DOHH2 (cell line): ENCODE data around the gene TUBB4B.

ENCODE experiments used
- H3F3A ChIP-seq: fragments of 200-600 bp; sonication (generic), shearing (Covaris generic); 2 replicates; pipeline ENCODE4 v1.6.0; 2016; ENCODE audit warnings: antibody characterized with exemption, mild to moderate bottlenecking; ENCODE audit not compliant: control insufficient read depth, insufficient read depth
- H3K27ac ChIP-seq: fragments of 200-600 bp; sonication (generic); 2 replicates; pipeline ENCODE4 v1.5.1; 2014; ENCODE audit warnings: low read depth, mild to moderate bottlenecking, low read length, moderate library complexity
- H3K27me3 ChIP-seq: fragments of 200-600 bp; sonication (generic); 2 replicates; pipeline ENCODE4 v1.6.1; 2014; ENCODE audit warnings: mild to moderate bottlenecking, low read length, mixed read lengths; ENCODE audit not compliant: control insufficient read depth
- H3K36me3 ChIP-seq: fragments of 200-600 bp; sonication (generic); 2 replicates; pipeline ENCODE4 v1.6.1; 2014; ENCODE audit warnings: mild to moderate bottlenecking, low read length, moderate library complexity, mixed read lengths; ENCODE audit not compliant: control insufficient read depth
- H3K4me1 ChIP-seq: fragments of 200-600 bp; sonication (generic); 2 replicates; pipeline ENCODE4 v1.6.1; 2014; ENCODE audit warnings: mild to moderate bottlenecking, low read length, mixed read lengths; ENCODE audit not compliant: control insufficient read depth
- H3K4me2 ChIP-seq: fragments of 200-600 bp; sonication (generic); 2 replicates; pipeline ENCODE4 v1.6.0; 2014; ENCODE audit warnings: mild to moderate bottlenecking, low read length, moderate library complexity
- H3K4me3 ChIP-seq: fragments of 200-600 bp; sonication (generic); 2 replicates; pipeline ENCODE4 v1.5.1; 2014; ENCODE audit warnings: mild to moderate bottlenecking, low read length, mixed read lengths
- H3K79me2 ChIP-seq: fragments of 200-600 bp; sonication (generic); 2 replicates; pipeline ENCODE4 v1.6.1; 2014; ENCODE audit warnings: mild to moderate bottlenecking, low read length, mixed read lengths; ENCODE audit not compliant: control insufficient read depth
- H3K9me2 ChIP-seq: fragments of 200-600 bp; sonication (generic); replicated peaks from 2 replicates; pipeline ENCODE4 v1.6.1; 2014; ENCODE audit warnings: mild to moderate bottlenecking, low read length, mixed read lengths; ENCODE audit not compliant: control insufficient read depth
- H3K9me3 ChIP-seq: fragments of 200-600 bp; sonication (generic); 2 replicates; pipeline ENCODE4 v1.6.1; 2014; ENCODE audit warnings: antibody characterized with exemption, low read length, mixed read lengths; ENCODE audit not compliant: control insufficient read depth, insufficient read depth
- H4K20me1 ChIP-seq: fragments of 200-600 bp; sonication (generic); 2 replicates; pipeline ENCODE4 v1.6.0; 2014; ENCODE audit warnings: low read depth, mild to moderate bottlenecking, antibody characterized with exemption, low read length, moderate library complexity; ENCODE audit not compliant: control insufficient read depth, insufficient read depth
- EZH2phosphoT487 ChIP-seq: fragments of 200-600 bp; sonication (generic); IDR thresholded peaks from 2 replicates; pipeline ENCODE4 v1.6.1; 2017; ENCODE audit warnings: borderline replicate concordance, mild to moderate bottlenecking, antibody characterized with exemption, low read length, moderate library complexity, mixed read lengths
- TF ChIP-seq, protein P1 (sequence below): fragments of 200-600 bp; sonication (generic); IDR thresholded peaks from one replicate; pipeline ENCODE4 v1.5.1; 2014; ENCODE audit warnings: antibody characterized with exemption, mild to moderate bottlenecking, low read depth, low read length; ENCODE audit not compliant: poor library complexity, severe bottlenecking

Gene TUBB4B

DNA sequence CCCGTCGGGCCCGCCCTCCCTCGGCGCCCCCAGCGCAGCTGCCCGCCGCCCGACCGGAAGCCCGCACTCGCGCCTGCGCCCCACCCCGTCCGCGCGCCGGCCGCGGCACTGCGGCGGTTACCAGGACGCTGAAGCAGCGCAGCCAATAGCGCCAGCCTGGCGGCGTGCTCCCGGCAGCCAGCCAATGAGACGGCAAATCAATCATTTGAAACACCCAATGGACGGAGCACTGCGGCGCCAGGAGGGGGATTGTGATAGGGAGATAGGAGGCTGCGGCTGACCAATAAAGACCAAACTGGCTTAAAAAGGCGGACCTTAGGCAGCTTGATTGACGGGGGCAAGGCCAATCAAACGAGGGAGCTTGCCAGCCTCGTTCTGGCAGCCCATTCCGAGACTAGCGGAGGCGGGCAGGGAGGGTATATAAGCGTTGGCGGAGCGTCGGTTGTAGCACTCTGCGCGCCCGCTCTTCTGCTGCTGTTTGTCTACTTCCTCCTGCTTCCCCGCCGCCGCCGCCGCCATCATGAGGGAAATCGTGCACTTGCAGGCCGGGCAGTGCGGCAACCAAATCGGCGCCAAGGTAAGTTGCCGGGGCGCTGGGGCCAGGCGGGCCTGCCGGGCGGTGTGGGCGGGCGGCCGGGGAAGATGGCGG, at the start of gene TUBB4B:
TUBB4B (plus strand) TSS at position 447 of the 649 bp plus-strand sequence; CDS start at position 521, 74 bp downstream.
- H3K9me3 ChIP-seq, result no peaks in the 10 kb centered on the region
- H3K4me1 ChIP-seq, result peaks cover 60% of the 10 kb centered on the region
- peaks cover 9% of the 10 kb centered on the region for H3F3A ChIP-seq
- H3K79me2 ChIP-seq, result peaks cover 52% of the 10 kb centered on the region
- peaks cover 29% of the 10 kb centered on the region for H3K36me3 ChIP-seq
- peak within 1 kb of the TSS; percentile 84 for H3K4me3 ChIP-seq
- H3K4me2 ChIP-seq, result peak within 1 kb of the TSS; percentile 82
- H4K20me1 ChIP-seq, result peaks cover 21% of the 10 kb centered on the region
- no peaks in the 10 kb centered on the region for H3K27me3 ChIP-seq
- peak within 1 kb of the TSS; percentile 85 for H3K27ac ChIP-seq
- TF ChIP-seq, protein P1, sequence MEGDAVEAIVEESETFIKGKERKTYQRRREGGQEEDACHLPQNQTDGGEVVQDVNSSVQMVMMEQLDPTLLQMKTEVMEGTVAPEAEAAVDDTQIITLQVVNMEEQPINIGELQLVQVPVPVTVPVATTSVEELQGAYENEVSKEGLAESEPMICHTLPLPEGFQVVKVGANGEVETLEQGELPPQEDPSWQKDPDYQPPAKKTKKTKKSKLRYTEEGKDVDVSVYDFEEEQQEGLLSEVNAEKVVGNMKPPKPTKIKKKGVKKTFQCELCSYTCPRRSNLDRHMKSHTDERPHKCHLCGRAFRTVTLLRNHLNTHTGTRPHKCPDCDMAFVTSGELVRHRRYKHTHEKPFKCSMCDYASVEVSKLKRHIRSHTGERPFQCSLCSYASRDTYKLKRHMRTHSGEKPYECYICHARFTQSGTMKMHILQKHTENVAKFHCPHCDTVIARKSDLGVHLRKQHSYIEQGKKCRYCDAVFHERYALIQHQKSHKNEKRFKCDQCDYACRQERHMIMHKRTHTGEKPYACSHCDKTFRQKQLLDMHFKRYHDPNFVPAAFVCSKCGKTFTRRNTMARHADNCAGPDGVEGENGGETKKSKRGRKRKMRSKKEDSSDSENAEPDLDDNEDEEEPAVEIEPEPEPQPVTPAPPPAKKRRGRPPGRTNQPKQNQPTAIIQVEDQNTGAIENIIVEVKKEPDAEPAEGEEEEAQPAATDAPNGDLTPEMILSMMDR, result no peak
- no peak for TF ChIP-seq EZH2phosphoT487
- H3K9me2 ChIP-seq, result no peaks in the 10 kb centered on the region

DNA sequence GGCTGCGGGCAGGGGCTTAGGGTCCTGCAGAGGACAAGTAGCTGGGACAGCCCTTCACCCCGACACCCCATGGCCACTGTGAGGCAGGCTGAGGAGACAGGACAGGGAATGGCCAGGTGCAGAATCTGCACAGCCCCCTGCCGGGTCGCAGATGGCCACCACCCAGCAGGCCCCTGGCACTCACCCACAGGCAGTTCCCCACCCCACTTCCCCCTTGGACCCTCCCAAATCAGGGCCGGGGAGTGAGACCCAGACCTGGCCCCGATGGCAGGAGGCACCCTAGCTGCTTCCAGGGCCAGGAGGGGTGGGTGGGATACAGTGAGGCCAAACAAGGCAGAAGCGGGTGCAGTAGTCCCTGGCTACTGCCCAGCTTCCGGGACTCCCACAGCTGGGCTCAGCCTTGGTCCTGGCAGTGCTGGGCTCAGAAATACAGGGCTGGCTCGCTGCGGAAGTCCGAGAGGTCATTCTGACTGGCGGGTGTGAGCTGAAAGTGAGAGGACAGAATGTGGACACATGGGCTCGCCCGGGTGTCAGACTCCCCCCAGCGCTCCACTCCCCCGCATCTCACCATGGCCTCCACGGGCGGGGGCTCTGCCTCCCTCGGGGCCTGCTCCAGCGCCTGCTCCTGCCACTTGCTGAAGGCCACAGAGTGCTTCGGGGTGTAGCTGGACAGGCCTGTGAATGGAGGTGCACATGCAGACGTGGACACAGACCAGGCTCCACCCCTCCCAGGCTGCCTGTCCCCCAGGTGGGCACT, 49.2 kb upstream of the TUBB4B start:
- peaks cover 39% of the 10 kb centered on the region for H3K36me3 ChIP-seq
- no peak for TF ChIP-seq EZH2phosphoT487
- TF ChIP-seq, protein P1, result no peak
- no peaks in the 10 kb centered on the region for H3K9me2 ChIP-seq
- H3K9me3 ChIP-seq, result no peaks in the 10 kb centered on the region
- no peak overlapping the region for H3K27ac ChIP-seq
- no peaks in the 10 kb centered on the region for H3F3A ChIP-seq
- no peaks in the 10 kb centered on the region for H4K20me1 ChIP-seq
- H3K79me2 ChIP-seq, result peaks cover 39% of the 10 kb centered on the region
- H3K4me3 ChIP-seq, result no peak overlapping the region
- no peak overlapping the region for H3K4me2 ChIP-seq
- peaks cover 23% of the 10 kb centered on the region for H3K4me1 ChIP-seq
- H3K27me3 ChIP-seq, result no peaks in the 10 kb centered on the region

DNA sequence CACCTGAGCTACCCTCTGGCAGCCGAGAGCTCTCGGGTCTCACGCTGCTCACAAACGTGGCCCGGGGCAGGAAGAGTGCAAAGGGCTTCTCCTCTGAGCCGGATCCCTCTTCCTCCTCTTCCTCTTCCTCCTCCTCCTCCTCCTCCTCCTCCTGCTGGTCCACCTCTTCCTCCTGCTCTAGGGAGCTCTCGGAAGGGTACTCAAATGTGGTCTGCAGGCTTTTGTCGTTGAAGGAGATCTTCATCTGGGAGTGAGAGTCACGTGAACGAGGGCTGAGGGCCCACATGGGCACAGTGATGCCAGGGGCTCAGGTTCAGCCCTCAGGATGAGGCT, 48.7 kb upstream of the TUBB4B start:
- Histone ChIP-seq H3K79me2 (peaks cover 33% of the 10 kb centered on the region), H3K27ac (no peak overlapping the region), H3K4me3 (no peak overlapping the region), H4K20me1 (no peaks in the 10 kb centered on the region), H3F3A (no peaks in the 10 kb centered on the region), H3K36me3 (peaks cover 35% of the 10 kb centered on the region), H3K4me1 (peaks cover 17% of the 10 kb centered on the region), H3K27me3 (no peaks in the 10 kb centered on the region), H3K4me2 (no peak overlapping the region), H3K9me2 (no peaks in the 10 kb centered on the region), H3K9me3 (no peaks in the 10 kb centered on the region)
- TF ChIP-seq, protein P1, result no peak
- TF ChIP-seq EZH2phosphoT487, result no peak
